Stimulated activated CD8-positive, alpha-beta memory T cell treated with anti-CD3 and anti-CD28 coated beads, Interleukin-4, amount 100 ng/mL, for 4 hours (primary cell): ENCODE results near the gene LGALS1.
"Not testable (repeated sequence)": the region's sequence is repeated elsewhere in the genome, so short reads cannot be mapped to it uniquely, and the experiment has no call there.

ENCODE experiments used
- DNase-seq, 2 donors: peaks; one replicate each; pipeline ENCODE4 v3.0.0-alpha.2; 2020; ENCODE audit warnings: low read depth in 2 of 2, low spot score in 1 of 2

The LGALS1 gene

GRCh38 chr22:37717235-37717634 lies 41.8 kb downstream of the LGALS1 start:
- DNase-seq, result not testable (repeated sequence)

DNA sequence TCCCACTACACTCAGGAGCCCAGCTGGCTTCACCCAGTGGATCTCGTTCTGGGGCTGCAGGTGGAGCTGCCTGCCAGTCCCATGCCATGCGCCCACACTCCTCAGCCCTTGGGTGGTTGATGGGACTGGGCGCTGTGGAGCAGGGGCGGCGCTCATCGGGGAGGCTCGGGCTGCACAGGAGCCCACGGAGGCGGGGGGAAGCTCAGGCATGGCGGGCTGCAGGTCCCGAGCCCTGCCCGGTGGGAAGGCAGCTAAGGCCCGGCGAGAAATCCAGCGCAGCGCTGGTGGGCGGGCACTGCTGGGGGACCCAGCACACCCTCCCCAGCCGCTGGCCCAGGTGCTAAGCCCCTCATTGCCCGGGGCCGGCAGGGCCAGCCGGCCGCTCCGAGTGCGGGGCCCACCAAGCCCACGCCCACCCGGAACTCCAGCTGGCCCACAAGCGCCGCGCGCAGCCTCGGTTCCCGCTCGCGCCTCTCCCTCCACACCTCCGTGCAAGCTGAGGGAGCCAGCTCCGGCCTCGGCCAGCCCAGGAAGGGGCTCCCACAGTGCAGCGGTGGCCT lies 42.4 kb downstream of the LGALS1 start:
- not testable (repeated sequence) for DNase-seq

DNA sequence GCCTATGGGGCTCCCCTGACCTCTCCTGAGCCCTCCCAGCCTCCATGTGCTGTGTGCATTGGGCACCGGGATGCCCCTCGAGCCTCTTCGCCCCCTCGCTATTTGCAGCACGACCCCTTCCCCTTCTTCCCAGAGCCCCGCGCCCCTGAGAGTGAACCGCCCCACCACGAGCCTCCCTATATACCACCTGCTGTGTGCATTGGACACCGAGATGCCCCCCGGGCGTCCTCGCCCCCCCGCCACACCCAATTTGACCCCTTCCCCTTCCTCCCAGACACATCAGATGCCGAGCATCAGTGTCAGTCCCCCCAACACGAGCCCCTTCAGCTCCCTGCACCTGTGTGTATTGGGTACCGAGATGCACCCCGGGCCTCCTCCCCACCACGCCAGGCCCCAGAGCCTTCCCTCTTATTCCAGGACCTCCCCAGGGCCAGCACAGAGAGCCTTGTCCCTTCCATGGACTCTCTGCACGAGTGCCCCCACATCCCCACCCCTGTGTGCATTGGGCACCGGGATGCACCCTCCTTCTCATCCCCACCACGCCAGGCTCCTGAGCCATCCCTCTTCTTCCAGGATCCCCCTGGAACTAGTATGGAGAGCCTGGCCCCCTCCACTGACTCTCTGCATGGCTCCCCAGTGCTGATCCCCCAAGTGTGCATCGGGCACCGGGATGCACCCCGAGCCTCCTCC lies 50.3 kb downstream of the LGALS1 start:
- DNase-seq, result no peak

- DNase-seq, result no peak
Observed at GRCh38 chr22:37726241-37726887, 50.9 kb downstream of the LGALS1 start.

DNA sequence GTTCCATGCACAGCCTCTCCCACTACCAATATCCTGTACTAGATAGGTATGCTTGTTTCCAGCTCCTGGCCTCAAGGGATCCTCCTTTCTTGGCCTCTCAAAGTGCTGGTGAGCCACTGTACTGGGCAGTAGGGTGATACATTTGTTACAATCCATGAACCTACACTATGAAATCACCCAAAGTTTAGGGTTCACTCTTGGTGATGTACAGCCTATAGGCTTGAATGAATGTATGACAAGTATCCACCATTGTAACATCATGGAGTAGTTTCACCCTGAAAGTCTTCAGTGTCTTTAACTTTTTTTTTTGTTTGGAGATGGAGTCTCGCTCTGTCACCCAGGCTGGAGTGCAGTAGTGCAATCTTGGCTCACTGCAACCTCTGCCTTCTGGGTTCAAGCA lies 53.2 kb downstream of the LGALS1 start:
- DNase-seq, result no peak
